ENCODE measurements around the gene RPP25L.

Gene RPP25L

GRCh38 chr9:34582787-34583186 lies 29.1 kb downstream of the RPP25L start:
- DNase-seq: no peak

GRCh38 chr9:34581318-34581717 lies 30.6 kb downstream of the RPP25L start:
- no peak for DNase-seq

- no peak for DNase-seq
Measured at GRCh38 chr9:34580358-34580757, 31.5 kb downstream of the RPP25L start.

- DNase-seq: no peak
Measured at GRCh38 chr9:34579808-34580163, 32.1 kb downstream of the RPP25L start.

GRCh38 chr9:34579104-34579807 lies 32.6 kb downstream of the RPP25L start:
- no peak for DNase-seq

GRCh38 chr9:34578241-34579103 lies 33.4 kb downstream of the RPP25L start:
- peak; percentile 58 for DNase-seq

GRCh38 chr9:34577400-34578240 lies 34.3 kb downstream of the RPP25L start:
- peak; percentile 18 for DNase-seq

GRCh38 chr9:34576597-34577399 lies 35.1 kb downstream of the RPP25L start:
- DNase-seq: no peak

- no peak for DNase-seq
Measured at GRCh38 chr9:34575862-34576596, 35.9 kb downstream of the RPP25L start.

GRCh38 chr9:34575241-34575640 lies 36.7 kb downstream of the RPP25L start:
- no peak for DNase-seq

- no peak for DNase-seq
Measured at GRCh38 chr9:34574571-34574970, 37.3 kb downstream of the RPP25L start.

- no peak for DNase-seq
Measured at GRCh38 chr9:34573599-34574325, 38.1 kb downstream of the RPP25L start.

- DNase-seq: no peak
Measured at GRCh38 chr9:34572628-34573027, 39.3 kb downstream of the RPP25L start.

GRCh38 chr9:34572092-34572491 lies 39.8 kb downstream of the RPP25L start:
- no peak for DNase-seq

GRCh38 chr9:34571481-34571810 lies 40.5 kb downstream of the RPP25L start:
- no peak for DNase-seq

GRCh38 chr9:34570809-34571480 lies 41.0 kb downstream of the RPP25L start:
- DNase-seq: no peak

GRCh38 chr9:34570376-34570775 lies 41.5 kb downstream of the RPP25L start:
- no peak for DNase-seq

- no peak for DNase-seq
Measured at GRCh38 chr9:34568774-34569173, 43.1 kb downstream of the RPP25L start.

GRCh38 chr9:34568133-34568532 lies 43.8 kb downstream of the RPP25L start:
- no peak for DNase-seq

- DNase-seq: no peak
Measured at GRCh38 chr9:34566972-34567371, 44.9 kb downstream of the RPP25L start.

GRCh38 chr9:34566322-34566721 lies 45.6 kb downstream of the RPP25L start:
- DNase-seq: no peak
